GM19351 (cell line): ENCODE measurements around the gene PMEPA1.

ENCODE experiments used
- ATAC-seq: cut with Tn5 transposase; IDR thresholded peaks from one replicate; pipeline ENCODE4 v1.9.1; 2021; ENCODE audit warnings: mild to moderate bottlenecking, moderate library complexity; ENCODE audit not compliant: unreplicated experiment

PMEPA1 gene

GRCh38 chr20:57663681-57664451, 45.9 kb downstream of the PMEPA1 start:
- no peak for ATAC-seq

- ATAC-seq: no peak
Measured at GRCh38 chr20:57663241-57663640, 46.6 kb downstream of the PMEPA1 start.

GRCh38 chr20:57662456-57663240, 47.2 kb downstream of the PMEPA1 start:
- no peak for ATAC-seq

DNA sequence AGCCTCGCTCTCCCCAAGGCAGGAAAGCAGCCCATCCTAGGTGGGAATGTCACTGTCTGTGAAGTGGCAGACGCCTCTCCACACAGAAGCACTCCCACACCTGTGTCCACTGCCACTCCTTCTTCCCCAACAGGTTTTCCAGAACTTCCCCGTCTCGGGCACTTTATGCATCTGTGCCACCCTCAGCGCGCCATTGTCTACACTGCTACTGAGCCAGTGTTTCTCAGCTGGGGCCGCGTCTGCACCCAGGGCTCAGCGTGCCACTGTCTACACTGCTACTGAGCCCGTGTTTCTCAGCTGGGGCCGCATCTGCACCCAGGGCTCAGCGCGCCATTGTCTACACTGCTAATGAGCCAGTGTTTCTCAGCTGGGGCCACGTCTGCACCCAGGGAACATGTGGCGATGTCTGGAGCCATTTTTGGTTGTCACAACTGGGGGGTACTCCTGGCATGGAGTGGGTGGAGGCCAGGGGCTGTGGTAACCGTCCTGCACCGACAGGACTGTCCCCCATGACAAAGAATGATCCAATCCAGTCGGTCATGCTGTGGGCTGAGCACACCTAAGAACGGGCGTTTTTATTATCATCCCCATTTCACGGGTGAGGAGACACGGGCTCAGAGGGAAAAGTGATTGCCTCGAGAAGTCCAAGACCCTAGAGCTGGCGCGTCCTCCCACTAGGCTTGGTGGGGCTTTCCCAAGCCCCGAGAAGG, 47.9 kb downstream of the PMEPA1 start:
- ATAC-seq: no peak

GRCh38 chr20:57660922-57661745, 48.7 kb downstream of the PMEPA1 start:
- ATAC-seq: no peak

DNA sequence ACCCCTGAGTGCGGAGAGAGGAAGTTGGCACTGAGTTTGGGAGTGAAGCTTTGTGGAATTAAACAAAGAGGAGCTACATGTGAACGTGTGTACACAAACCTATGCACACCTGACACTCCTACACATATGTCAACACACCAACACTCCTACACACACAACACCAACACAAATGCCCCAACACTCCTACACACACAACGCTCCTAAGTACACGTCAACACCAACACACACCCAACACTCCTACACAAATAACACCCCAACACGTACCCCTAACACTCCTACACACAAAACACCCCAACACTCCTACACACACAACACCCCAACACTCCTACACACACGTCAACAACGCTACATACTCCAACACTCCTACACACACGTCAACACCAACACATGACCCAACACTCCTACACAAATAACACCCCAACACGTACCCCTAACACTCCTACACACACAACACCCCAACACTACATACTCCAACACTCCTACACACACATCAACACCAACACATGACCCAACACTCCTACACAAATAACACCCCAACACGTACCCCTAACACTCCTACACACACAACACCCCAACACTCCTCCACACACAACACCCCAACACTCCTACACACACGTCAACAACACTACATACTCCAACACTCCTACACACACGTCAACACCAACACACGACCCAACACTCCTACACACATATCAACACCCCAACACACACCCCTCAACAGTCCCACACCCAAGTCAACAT, 49.5 kb downstream of the PMEPA1 start:
- no peak for ATAC-seq

DNA sequence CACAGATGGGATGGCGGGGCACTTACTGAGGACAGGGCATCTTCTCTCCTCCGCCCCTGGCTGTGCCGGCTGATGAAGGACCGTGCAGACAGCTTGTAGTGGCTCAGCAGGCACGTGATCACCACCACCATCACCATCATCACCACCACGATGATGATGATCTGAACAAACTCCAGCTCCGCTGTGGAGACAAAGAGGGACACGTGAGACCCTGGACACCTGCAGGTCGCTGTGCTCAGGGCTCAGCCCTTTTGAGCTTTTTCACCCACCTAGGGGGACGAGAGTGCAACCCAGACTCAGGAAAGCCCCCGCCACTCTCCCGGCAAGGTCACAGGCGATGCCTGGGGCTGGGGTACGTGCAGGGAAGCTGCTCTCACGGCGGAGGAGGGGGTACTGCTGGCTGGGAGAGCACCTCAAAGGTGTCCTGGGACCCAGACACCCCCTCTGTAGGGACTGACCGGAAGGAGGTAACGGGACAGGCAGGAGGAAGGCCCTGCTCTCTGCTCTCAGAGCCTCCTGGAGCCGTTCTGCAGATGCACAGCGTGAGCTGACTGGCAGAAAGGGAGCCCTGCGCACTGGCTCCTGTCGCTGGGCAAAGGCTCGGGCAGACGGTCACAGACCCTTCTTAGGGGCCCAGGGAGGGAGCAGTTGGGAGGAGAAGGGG, 50.2 kb downstream of the PMEPA1 start:
- ATAC-seq: no peak

DNA sequence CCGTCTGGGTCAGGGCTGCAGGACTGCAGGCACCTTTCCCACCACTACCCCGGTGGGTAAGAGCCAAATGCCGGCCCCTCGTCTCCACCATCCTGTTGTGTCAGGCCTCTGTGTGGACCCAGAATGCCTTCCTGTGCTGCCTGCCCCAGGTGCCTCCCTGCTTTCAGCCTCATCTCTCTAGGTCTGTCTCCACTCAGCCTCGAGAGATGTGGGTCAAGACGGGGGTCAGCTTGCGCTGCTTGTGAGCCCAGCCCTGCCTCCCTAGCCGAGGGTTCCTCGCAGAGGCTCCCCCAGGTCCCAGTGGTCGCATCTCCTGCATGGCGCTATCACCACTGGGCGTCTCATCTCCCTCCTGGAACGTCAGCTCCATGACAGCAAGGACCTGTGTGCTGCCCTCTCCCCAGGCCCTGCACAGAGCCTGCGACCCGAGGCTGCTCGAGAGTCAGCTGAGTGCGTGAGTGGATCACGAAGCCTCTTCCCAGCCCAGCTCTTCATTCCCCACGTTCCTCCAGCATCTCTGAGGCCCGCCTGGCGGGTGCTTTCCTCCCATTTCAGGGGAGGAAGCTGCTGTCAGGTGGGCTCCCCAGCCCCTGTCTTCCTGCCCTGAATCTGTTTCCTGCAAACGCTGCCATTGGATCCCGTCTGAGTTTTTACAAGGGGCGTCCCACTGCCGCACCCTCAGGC, 50.8 kb downstream of the PMEPA1 start:
- no peak for ATAC-seq

- ATAC-seq: no peak
Measured at GRCh38 chr20:57658447-57658832, 51.4 kb downstream of the PMEPA1 start.

DNA sequence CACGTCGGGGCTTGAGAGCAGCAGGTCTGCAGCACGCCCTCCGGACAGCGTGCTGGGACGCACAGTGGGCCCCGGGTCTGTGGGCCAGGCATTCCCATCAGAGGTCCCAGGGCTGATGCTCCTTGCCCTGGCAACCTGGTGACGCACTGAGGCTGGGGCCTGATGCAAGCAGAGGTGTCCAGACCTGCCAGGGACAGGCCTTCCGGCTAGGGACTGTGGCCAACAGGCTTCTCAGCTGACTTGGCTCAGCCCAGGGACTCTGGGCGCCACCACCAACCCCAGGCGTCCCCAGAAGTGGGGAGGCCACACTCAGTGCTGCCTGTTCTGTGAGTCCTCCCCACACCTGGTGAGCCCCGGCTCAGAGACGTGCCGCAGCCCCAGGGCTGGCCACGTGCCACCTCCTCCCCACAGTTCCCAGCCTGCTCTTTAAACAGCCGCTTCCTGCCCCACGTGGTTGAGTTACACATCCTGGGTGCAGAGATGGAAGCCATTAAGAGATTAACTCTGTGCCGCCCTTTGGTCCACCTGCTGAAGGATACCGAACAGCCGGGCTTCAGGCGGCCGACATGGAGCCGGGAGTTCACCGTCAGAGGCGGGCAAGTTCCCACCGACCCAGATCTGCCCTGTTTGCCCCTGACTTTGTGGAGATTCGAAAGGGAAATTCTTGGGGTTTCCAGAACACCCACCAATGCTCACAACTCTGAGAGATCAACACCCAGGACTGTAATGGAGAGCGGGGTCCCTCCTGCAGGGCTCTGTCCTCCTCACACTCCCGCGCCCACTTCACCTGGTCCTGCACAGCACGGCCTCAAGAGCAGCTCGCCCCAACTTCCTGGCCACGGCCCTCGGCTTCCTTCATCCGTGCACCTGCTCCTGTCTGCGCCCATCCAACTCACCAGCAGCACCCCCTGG, 52.0 kb downstream of the PMEPA1 start:
- no peak for ATAC-seq

DNA sequence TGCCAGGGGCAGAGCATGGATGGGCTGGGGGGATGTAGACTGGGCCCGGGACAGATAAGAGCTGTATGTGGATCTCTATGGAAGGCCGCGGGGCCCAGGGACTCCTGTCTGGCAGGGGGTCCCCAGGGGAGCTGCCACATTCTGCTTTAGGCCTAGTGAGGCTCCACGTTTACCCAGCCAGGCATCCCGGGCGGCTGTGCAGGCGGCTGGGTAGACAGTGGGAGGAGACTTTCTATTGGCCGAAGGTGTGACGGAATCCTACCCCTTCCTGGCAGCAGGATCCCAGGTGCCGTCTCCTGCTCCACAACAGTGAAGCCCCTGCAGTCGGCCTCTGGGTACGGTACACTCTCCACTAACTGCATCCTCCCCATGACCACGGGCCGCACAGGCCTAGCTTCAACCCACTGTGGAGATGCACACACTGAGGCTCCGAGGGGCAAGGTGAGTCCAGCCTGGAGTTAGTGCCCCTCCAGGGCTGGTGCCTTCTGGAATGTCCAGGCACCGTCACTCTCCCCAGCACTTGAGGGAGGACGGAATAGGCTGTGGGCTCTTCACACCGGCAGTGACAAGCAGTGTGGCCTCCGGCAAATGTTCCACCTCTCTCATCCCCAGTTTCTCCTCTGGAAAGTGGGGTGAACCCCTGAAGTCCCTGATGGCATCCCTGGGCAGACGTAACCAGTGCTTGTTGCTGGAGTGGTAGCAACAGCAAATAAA, 52.8 kb downstream of the PMEPA1 start:
- ATAC-seq: no peak

DNA sequence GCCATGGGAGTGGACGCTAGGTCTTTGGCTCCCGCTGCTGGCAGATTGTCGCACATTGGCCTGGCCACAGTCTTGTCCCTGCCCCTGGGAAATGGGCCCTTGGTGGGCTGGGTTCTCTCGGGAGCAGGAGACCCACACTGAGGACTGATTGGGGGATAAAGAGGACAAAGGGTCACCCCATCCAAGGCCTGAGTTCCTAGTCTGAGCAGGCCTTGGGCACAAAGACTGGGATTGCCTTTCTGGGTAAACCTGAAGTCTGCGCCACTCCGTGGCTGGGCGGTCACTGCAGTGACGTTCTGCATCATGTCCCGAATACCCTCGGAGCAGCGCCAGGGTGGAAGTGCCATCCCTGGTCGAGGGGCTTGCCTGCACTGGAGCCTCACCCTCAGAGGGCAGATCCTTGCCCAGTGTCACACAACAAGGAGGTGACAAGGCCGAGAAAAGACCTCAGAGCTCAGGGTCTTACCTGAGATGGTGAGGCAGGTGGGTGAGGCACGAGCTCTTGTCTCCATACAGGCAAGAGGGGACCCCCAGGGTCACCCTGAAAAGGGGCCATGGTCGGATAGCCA, 53.5 kb downstream of the PMEPA1 start:
- ATAC-seq: no peak

DNA sequence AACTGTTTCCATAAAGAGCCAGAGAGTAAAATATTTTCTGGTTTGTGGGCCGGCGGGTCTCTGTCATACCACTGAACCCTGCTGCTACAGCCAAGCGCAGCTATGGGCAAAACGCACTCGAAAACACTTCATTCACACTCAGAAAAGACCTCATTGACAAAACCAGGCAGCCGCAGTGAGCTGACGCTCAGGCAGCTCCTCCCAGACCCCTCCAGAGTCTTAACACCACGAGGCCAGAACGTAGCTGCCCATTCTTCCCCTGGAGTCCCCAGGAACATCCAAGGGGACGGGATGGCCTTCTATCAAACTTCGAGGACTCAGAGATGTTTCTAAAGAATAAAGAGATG, 54.0 kb downstream of the PMEPA1 start:
- no peak for ATAC-seq

DNA sequence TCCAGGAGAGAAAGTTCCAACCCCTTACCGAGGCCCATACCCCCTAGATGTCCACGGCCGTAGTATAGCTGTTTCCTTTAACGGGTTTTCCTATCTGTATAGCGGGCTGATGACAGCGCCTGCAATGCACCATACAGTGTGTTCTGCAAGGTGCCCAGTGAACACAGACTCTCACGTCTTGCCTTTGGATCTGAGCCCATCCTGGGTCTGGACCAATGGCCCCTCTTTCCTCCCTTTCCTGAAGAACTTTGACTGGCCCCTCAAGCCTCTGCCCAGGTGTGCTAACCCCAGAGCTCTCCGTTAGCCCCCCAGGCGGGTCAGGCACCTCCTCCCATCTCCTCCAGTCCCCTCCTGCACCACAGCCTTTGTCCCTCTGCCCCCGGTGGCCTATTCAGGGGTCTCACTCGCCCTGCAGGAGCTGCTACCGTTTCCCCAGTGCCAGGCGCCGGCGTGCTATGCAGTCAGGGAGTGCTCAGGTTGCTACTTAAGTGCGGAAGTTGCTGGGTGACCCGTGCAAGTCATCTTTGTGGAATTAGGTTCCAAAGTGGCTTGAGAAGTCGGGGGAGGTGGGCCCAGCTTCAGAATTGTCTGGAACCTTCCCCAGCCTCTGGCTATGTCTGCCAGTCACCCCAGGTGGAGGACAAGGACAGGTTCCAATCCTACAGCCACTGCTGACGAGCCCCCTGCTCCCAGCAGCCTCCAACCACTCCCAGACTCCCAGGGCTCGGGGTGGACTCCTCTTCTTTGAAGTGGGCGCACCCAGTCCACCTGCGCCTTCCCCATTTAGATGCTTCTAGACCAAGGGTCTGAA, 54.6 kb downstream of the PMEPA1 start:
- no peak for ATAC-seq

- peak; percentile 77 for ATAC-seq
Measured at GRCh38 chr20:57654363-57654997, 55.3 kb downstream of the PMEPA1 start.

DNA sequence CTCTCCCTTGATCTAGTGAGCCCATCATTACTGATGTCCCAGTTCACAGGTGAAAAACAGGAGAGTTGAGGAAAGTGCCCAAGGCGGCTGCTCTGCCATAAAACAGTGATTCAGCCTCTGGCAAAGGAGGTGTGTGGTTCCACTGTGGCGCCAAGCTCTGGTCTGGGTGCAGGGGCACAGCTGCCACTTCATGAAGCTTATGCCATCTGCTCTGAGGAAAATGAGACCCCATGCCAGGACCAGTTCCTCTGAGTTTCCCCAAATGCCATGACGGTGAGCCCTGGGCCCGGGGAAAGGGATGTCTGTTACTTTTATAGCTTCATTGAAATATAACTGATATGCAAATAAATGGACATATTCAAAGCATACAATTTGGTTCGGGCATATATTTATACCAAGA, 55.9 kb downstream of the PMEPA1 start:
- no peak for ATAC-seq
